Stimulated activated CD8-positive, alpha-beta memory T cell treated with anti-CD3 and anti-CD28 coated beads, Interleukin-4, amount 100 ng/mL, for 48 hours (primary cell): ENCODE measurements around the gene OR10P1.
"Not testable (repeated sequence)": the region's sequence is repeated elsewhere in the genome, so short reads cannot be mapped to it uniquely, and the experiment has no call there.

ENCODE experiments used
- DNase-seq: peaks from one replicate; pipeline ENCODE4 v3.0.0-alpha.2; 2020

OR10P1 gene

GRCh38 chr12:55636853-55637252 lies at the start of gene OR10P1:
Gene OR10P1 (plus strand): TSS chr12:55636892. CDS start chr12:55636892, 0 bp downstream.
- DNase-seq: no peak

- DNase-seq: not testable (repeated sequence)
Measured at GRCh38 chr12:55590152-55590551, 46.5 kb upstream of the OR10P1 start.

GRCh38 chr12:55607821-55608594 lies 28.7 kb upstream of the OR10P1 start:
- no peak for DNase-seq

GRCh38 chr12:55610598-55610997 lies 26.1 kb upstream of the OR10P1 start:
- no peak for DNase-seq

- DNase-seq: no peak
Measured at GRCh38 chr12:55612646-55613045, 24.0 kb upstream of the OR10P1 start.

- DNase-seq: no peak
Measured at GRCh38 chr12:55614764-55615163, 21.9 kb upstream of the OR10P1 start.

- DNase-seq: no peak
Measured at GRCh38 chr12:55619354-55620138, 17.1 kb upstream of the OR10P1 start.

- DNase-seq: peak; percentile 59
Measured at GRCh38 chr12:55624056-55624455, 12.6 kb upstream of the OR10P1 start.

- no peak for DNase-seq
Measured at GRCh38 chr12:55626154-55626553, 10.5 kb upstream of the OR10P1 start.

GRCh38 chr12:55629058-55629841 lies 7.4 kb upstream of the OR10P1 start:
- DNase-seq: peak; percentile 39

- DNase-seq: no peak
Measured at GRCh38 chr12:55631056-55631455, 5.6 kb upstream of the OR10P1 start.

- DNase-seq: no peak
Measured at GRCh38 chr12:55631733-55632132, 5.0 kb upstream of the OR10P1 start.

- DNase-seq: no peak
Measured at GRCh38 chr12:55633151-55633550, 3.5 kb upstream of the OR10P1 start.

- DNase-seq: no peak
Measured at GRCh38 chr12:55636116-55636655, 506 bp upstream of the OR10P1 start.

- DNase-seq: peak; percentile 43
Measured at GRCh38 chr12:55637467-55637866, 775 bp downstream of the OR10P1 start.

GRCh38 chr12:55641595-55641994 lies 4.9 kb downstream of the OR10P1 start:
- no peak for DNase-seq

- DNase-seq: no peak
Measured at GRCh38 chr12:55642267-55642666, 5.6 kb downstream of the OR10P1 start.

- DNase-seq: peak; percentile 40
Measured at GRCh38 chr12:55642669-55643068, 6.0 kb downstream of the OR10P1 start.

GRCh38 chr12:55644591-55644990 lies 7.9 kb downstream of the OR10P1 start:
- DNase-seq: no peak

- no peak for DNase-seq
Measured at GRCh38 chr12:55647027-55647426, 10.3 kb downstream of the OR10P1 start.

- not testable (repeated sequence) for DNase-seq
Measured at GRCh38 chr12:55650620-55651298, 14.1 kb downstream of the OR10P1 start.

GRCh38 chr12:55651299-55651683 lies 14.6 kb downstream of the OR10P1 start:
- DNase-seq: no peak
